ENCODE measurements around the gene FLRT2.

Gene FLRT2

DNA sequence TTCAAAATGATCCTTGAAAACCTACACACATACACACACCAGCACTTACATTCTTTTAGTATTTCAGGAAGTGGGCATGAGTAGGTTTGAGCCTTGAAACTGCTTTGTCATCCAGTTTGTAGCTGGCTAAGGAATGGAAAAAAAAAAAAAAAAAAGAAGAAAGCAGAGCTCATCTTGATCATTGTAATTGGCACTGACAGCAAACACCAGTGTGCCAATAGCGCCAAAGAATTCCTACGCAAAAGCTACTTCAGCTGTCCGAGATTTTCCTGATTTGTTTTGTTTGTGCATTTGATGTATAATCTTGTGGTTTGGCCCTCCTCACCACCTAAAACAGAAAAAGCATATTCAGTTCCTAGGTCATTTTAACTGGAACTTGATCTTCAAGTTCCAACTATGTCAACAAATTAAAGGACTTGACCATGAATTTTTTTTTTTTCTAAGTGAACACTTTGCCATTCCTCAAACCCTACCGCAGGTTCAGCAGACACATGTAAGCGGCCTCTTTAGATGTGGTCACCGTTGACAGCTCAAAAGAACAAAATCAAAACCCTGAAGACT is 57.3 kb downstream of the FLRT2 start:
- DNase-seq (ENCODE audit: low read depth) = peak; percentile 98
- TF ChIP-seq CTCF (conservative IDR thresholded peaks at IDR 0.05; ENCODE audit: low read depth, low read length) = no peak
- H3K4me3 ChIP-seq (ENCODE audit: low read length) = no peak overlapping the region

- TF ChIP-seq CTCF (conservative IDR thresholded peaks at IDR 0.05; ENCODE audit: low read depth, low read length) = no peak
- no peak overlapping the region for H3K4me3 ChIP-seq (ENCODE audit: low read length)
- DNase-seq (ENCODE audit: low read depth) = no peak
Measured at GRCh38 chr14:85590784-85591183, 60.8 kb downstream of the FLRT2 start.

GRCh38 chr14:85594217-85594616 is 64.3 kb downstream of the FLRT2 start:
- no peak for DNase-seq (ENCODE audit: low read depth)
- no peak for TF ChIP-seq CTCF (conservative IDR thresholded peaks at IDR 0.05; ENCODE audit: low read depth, low read length)

GRCh38 chr14:85595981-85596380 is 66.0 kb downstream of the FLRT2 start:
- DNase-seq (ENCODE audit: low read depth) = no peak
- no peak for TF ChIP-seq CTCF (conservative IDR thresholded peaks at IDR 0.05; ENCODE audit: low read depth, low read length)
- H3K4me3 ChIP-seq (ENCODE audit: low read length) = no peak overlapping the region

More at GRCh38 chr14:85594217-85594616, 64.3 kb downstream of the FLRT2 start:
- H3K4me3 ChIP-seq (ENCODE audit: low read length) = no peak overlapping the region

GRCh38 chr14:85596562-85596961 is 66.6 kb downstream of the FLRT2 start:
- DNase-seq (ENCODE audit: low read depth) = no peak
- H3K4me3 ChIP-seq (ENCODE audit: low read length) = no peak overlapping the region
- no peak for TF ChIP-seq CTCF (conservative IDR thresholded peaks at IDR 0.05; ENCODE audit: low read depth, low read length)

DNA sequence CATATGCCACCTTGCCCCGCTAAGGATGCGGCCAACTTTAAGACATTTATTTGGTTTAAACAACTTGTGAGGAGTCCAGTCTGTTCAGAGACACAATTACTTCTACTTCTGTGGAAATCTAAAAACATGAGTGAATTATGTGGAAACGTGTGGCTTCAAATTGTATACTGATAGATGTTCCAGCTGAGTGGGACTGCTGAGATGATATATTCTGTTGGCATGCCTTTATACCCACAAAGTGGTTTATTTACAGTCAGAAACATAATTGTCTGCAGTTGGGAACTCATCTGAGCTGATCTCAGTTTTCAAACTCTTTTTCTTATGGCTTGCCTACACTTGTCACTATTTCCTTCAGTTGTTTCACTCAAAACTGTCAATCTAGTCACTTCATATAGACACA is 67.8 kb downstream of the FLRT2 start:
- DNase-seq (ENCODE audit: low read depth) = no peak
- no peak overlapping the region for H3K4me3 ChIP-seq (ENCODE audit: low read length)
- no peak for TF ChIP-seq CTCF (conservative IDR thresholded peaks at IDR 0.05; ENCODE audit: low read depth, low read length)

DNA sequence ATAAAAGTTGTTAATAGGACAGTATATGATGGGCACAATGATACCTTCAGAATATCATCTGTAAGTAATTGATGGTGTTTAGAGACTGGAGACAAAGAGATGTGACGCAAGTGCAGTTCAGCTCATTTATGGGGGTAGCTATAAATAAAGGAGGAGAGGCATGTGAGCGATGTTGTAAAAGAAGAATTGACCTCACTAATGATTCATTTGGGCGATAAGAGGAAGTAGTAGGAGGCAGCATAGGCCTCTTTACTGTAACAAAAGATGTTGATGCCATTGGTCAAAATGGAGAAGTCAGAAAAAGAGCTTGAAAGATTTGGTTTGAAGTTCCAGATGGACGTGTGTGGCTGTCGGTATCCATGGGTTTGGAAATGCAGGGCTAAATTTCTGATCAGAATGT is 70.0 kb downstream of the FLRT2 start:
- DNase-seq (ENCODE audit: low read depth) = no peak
- TF ChIP-seq CTCF (conservative IDR thresholded peaks at IDR 0.05; ENCODE audit: low read depth, low read length) = no peak
- no peak overlapping the region for H3K4me3 ChIP-seq (ENCODE audit: low read length)

Data from retinal pigment epithelial cell (primary cell).